Measurements from ENCODE around the gene EEF2.
A peak's percentile ranks its signal among the peaks of the same experiment; 100 is the strongest.
"Not testable (repeated sequence)": the region's sequence is repeated elsewhere in the genome, so short reads cannot be mapped to it uniquely, and the experiment has no call there.

EEF2 gene

GRCh38 chr19:3976495-3977241 is 8.6 kb downstream of the EEF2 start:
- in situ Hi-C loops (cut with HindIII; ENCODE audit: low pct_ligation_motif_present, low pct_unique_long_range_greater_than_20kb, low sequenced_read_pairs), result no loop called here
- DNase-seq, result peak; percentile 73

DNA sequence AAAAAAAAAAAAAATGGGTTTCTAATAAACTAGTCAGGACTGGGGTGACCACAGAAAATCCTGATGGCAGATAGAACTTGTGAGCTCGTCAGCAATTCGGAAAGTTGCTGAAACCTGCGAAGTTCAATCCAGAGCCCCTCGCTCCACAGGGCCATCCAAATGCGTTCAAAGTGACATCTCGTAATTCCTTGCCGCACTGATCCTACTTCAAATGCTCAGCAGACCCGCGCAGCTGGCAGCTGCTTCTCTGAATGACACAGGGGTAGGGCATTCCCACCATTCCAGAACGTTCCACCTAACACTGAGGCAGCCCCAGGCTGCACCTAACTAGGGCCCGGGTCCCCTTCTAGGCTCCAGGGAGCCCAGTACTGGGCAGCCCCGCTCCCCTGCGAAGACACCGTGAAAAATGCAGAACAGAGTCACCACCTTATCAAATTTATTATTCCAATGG is 9.6 kb downstream of the EEF2 start:
- DNase-seq, result no peak
- in situ Hi-C loops (cut with HindIII; ENCODE audit: low pct_ligation_motif_present, low pct_unique_long_range_greater_than_20kb, low sequenced_read_pairs), result no loop called here

DNA sequence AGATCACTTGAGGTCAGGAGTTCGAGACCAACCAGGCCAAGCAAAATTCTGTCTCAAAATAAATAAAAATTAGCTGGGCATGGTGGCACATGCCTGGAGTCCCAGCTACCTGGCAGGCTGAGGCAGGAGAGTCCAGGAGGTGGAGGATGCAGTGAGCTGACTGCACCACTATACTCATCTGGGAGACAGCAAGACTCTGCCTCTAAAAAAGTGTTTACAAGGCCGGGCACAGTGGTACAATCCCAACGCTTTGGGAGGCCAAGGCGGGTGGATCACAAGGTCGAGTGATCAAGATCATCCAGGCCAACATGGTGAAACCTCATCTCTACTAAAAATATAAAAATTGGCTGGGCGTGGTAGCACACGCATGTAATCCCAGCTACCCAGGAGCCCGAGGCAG is 10.1 kb downstream of the EEF2 start:
- in situ Hi-C loops (cut with HindIII; ENCODE audit: low pct_ligation_motif_present, low pct_unique_long_range_greater_than_20kb, low sequenced_read_pairs), result no loop called here
- no peak for DNase-seq

- in situ Hi-C loops (cut with HindIII; ENCODE audit: low pct_ligation_motif_present, low pct_unique_long_range_greater_than_20kb, low sequenced_read_pairs), result no loop called here
- DNase-seq, result peak; percentile 96
Observed at GRCh38 chr19:3970808-3971598, 14.3 kb downstream of the EEF2 start, which contains the start of gene DAPK3. TSS of gene DAPK3 (minus strand) at chr19:3971099. CDS start at chr19:3969735, 1,364 bp downstream.

DNA sequence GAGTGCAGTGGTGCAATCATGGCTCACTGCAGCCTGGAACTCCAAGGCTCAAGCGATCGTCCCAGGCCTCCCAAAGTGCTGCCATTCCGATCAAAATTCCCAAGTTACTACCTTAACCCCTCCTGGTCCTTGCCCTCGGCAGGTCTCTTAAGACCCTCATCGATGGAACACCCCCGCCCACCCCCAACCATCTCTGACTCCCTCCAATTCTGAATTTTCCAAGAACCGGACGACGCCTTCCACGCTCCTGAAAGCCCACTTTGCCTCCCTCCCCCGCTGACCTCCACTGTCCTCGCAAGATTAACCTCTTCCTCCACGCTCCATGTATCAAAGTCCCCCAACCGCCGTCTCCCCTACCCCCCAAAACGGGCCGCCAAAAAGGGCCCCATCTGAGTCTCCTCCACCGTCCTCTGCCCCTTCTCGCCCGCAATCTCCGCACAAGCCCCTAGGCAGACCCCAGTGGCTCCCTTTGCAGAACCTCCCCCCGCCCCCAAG is 14.9 kb downstream of the EEF2 start:
- no peak for DNase-seq
- in situ Hi-C loops (cut with HindIII; ENCODE audit: low pct_ligation_motif_present, low pct_unique_long_range_greater_than_20kb, low sequenced_read_pairs), result no loop called here

DNA sequence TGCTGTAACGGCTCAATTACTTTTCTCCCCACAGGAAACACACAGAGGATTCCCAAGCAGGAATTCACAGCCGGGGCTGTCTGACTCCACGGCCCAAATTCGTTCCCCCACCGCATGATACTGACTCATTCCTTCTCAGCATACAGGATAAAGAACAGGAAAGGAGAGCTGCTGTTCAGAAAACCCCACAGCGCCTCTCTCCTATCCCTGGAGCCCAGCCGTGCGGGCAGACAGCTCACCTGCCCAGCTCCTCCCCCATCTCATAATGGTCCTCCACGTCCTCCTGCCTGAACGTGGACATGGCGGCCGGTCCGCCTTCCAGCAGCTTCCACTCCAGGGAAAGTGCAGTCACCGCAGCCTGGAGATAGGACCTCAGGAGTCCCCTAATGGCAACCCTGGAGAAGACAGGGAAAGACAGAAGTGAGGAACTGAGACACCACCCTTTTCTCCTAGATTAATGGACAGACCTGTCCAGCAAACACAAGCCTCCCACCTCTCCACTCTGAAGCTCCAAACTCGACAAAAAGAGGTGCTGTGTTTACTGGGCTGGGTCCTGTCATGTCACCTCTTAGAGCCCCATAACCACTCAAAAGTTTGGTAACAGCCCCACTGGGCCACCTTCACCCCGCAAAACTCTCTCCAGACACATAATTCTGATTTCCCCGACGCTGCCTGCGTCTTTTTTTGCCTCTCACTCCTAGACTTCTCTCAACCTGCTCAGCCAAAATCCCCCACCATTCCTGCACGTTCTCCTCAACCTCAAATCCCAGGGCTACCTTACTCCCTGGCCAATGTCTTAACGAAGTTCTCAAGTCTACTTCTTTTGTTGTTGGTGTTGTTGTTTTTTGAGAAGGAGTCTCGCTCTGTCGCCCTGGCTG is 15.6 kb downstream of the EEF2 start:
- peak; percentile 74 for DNase-seq

DNA sequence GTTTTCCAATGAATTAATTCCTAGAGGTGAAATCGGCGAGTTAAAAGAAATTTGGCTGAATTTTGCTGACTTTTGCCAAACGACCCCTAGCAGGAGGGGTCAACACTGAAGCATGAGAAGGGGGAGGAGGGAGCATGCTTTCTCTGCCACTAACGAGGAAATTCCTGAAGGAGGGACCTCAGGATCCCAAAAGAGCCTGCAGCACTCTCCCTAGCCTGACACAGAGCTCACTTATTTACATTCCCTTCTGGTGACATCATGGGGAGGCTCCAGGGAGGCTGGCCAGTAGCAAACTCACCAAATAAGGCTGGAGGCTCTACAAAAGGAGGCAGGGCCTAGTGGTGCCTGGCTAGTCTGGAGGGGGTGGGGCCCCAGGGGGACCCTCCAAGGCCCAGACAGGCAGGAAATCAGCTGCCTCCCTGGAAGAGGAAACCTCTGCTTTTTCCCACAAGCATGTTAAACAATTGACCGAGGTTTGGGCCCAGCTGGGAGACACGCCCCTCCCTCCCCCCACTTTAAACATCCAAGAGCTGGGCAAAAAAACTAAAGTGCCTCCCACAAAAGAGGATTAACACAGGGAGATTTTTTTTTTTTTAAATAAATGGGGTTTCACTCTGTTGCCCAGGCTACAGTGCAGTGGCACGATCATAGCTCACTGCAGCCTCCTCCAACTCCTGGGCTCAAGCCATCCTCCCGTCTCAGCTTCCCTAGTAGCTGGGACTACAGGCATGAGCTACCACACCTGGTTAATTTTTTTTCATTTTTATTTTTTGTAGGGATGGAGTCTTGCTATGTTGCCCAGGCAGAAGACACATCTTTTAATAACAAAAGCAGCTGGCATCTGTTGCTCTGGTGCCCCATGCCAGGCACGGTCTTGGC is 16.5 kb downstream of the EEF2 start:
- in situ Hi-C loops (cut with HindIII; ENCODE audit: low pct_ligation_motif_present, low pct_unique_long_range_greater_than_20kb, low sequenced_read_pairs), result no loop called here
- peak; percentile 97 for DNase-seq

More for the DNA sequence above, 15.6 kb downstream of the EEF2 start:
- in situ Hi-C loops (cut with HindIII; ENCODE audit: low pct_ligation_motif_present, low pct_unique_long_range_greater_than_20kb, low sequenced_read_pairs), result no loop called here

- DNase-seq; in situ Hi-C loops (cut with HindIII; ENCODE audit: low pct_ligation_motif_present, low pct_unique_long_range_greater_than_20kb, low sequenced_read_pairs): not testable (repeated sequence)
Observed at GRCh38 chr19:3967983-3968382, 17.3 kb downstream of the EEF2 start.

- no peak for DNase-seq
- in situ Hi-C loops (cut with HindIII; ENCODE audit: low pct_ligation_motif_present, low pct_unique_long_range_greater_than_20kb, low sequenced_read_pairs), result no loop called here
Observed at GRCh38 chr19:3966051-3967017, 18.9 kb downstream of the EEF2 start.

- DNase-seq, result no peak
Observed at GRCh38 chr19:3964256-3965194, 20.7 kb downstream of the EEF2 start.

DNA sequence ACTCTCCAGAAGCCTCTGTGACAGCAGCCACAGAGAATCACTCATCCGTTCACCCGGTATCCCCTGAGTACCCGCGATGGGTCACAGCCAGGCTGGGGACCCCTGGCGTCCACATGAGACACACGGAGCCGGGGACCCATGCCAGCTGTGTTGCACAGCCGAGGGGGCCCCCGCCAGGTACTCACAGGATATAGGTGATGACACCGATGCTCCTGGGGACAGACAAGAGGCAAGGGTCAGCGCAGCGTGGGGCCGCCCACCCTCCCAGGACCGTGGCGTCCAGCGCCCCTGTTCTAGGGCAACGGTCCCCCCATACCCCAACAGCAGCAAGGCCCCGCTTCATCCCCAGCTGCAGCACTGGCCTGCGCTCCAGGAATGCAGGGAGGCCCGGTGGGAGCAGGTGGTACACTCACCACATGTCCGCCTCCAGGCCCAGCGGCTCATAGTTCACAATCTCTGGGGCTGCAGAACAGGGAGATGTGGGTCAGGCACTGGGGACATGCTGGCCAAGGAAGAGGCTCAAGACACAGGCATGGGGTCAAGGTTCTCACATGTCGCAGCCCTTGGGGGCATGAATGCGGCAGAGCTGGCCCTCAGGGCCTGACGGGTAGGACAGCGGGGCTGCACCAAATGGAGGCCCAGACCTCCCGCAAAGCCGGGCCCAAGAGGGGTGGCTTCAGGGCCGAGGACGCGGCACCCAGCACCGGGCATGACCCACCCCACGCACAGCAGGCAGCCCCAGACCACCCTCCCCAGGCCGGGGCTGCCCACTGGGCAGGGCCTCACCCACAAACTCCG is 21.6 kb downstream of the EEF2 start:
- DNase-seq, result no peak
- in situ Hi-C loops (cut with HindIII; ENCODE audit: low pct_ligation_motif_present, low pct_unique_long_range_greater_than_20kb, low sequenced_read_pairs), result no loop called here

More at GRCh38 chr19:3964256-3965194, 20.7 kb downstream of the EEF2 start:
- in situ Hi-C loops (cut with HindIII; ENCODE audit: low pct_ligation_motif_present, low pct_unique_long_range_greater_than_20kb, low sequenced_read_pairs), result no loop called here

- in situ Hi-C loops (cut with HindIII; ENCODE audit: low pct_ligation_motif_present, low pct_unique_long_range_greater_than_20kb, low sequenced_read_pairs), result no loop called here
- DNase-seq, result no peak
Observed at GRCh38 chr19:3961007-3961406, 24.3 kb downstream of the EEF2 start.

- DNase-seq, result no peak
- in situ Hi-C loops (cut with HindIII; ENCODE audit: low pct_ligation_motif_present, low pct_unique_long_range_greater_than_20kb, low sequenced_read_pairs), result no loop called here
Observed at GRCh38 chr19:3959766-3960131, 25.5 kb downstream of the EEF2 start.

GRCh38 chr19:3958836-3959765 is 26.2 kb downstream of the EEF2 start:
- in situ Hi-C loops (cut with HindIII; ENCODE audit: low pct_ligation_motif_present, low pct_unique_long_range_greater_than_20kb, low sequenced_read_pairs), result no loop called here
- no peak for DNase-seq

Measured in ACHN (cell line).